Uterus (tissue), 4 donors: ENCODE results near the gene IQGAP1. TPM values are rescaled to one million over a fixed set of nuclear protein-coding genes. Genes with fewer than 3 reads are reported as not detected.

Experiments used
- DNase-seq, 2 donors: peaks; one replicate each; pipeline ENCODE4 v3.0.0-alpha.2; 2019 to 2020
- H3K27ac ChIP-seq, 2 donors: fragments of 200-600 bp; sonication (generic); 1 replicate in 1 of 2; 2 replicates in 1 of 2; pipeline ENCODE4 v1.5.1; 2016 to 2018
- H3K27me3 ChIP-seq, 2 donors: fragments of 200-600 bp; sonication (generic); one replicate each; pipeline ENCODE4 v1.5.1; 2018 to 2019; ENCODE audit warnings: control low read depth in 1 of 2
- H3K36me3 ChIP-seq, 2 donors: fragments of 200-600 bp; sonication (generic); one replicate each; pipeline ENCODE4 v1.5.1; 2019; ENCODE audit warnings: control low read depth in 1 of 2
- H3K4me1 ChIP-seq, 2 donors: fragments of 200-600 bp; sonication (generic); one replicate each; pipeline ENCODE4 v1.5.1; 2018 to 2019; ENCODE audit warnings: control low read depth in 1 of 2
- H3K4me3 ChIP-seq, 2 donors: fragments of 200-600 bp; sonication (generic); 1 replicate in 1 of 2; 2 replicates in 1 of 2; pipeline ENCODE4 v1.5.1; 2018 to 2019; ENCODE audit warnings: mild to moderate bottlenecking in 1 of 2
- H3K9me3 ChIP-seq, 2 donors: fragments of 200-600 bp; sonication (generic); one replicate each; pipeline ENCODE4 v1.5.1; 2019; ENCODE audit warnings: control low read depth in 1 of 2
- CTCF ChIP-seq, 4 experiments: fragments of 200-600 bp in 2 of 4; fragments of 450-650 bp in 2 of 4; sonication (generic) in 2 of 4; IDR thresholded peaks; one replicate each; pipeline ENCODE4 v1.5.1; 2016 to 2019; ENCODE audit warnings: antibody characterized with exemption in 4 of 4, mild to moderate bottlenecking in 2 of 4, moderate library complexity in 1 of 4
- POLR2A ChIP-seq, 2 donors: fragments of 450-650 bp; IDR thresholded peaks; one replicate each; pipeline ENCODE4 v1.6.1; 2016; ENCODE audit warnings: antibody characterized with exemption in 2 of 2, mild to moderate bottlenecking in 1 of 2, moderate library complexity in 1 of 2
- intact Hi-C: fragments of 100-400 bp; cut with DNase I; formaldehyde crosslinking; loops from one replicate; pipeline ENCODE4 v1.15.1; 2023; ENCODE audit warnings: low total_unique reads
- total RNA-seq, 4 donors: library from RNA; depleted of rRNA in 3 of 4; stranded (reverse); fragments of >200 nt in 3 of 4; gene quantifications; one replicate each; pipeline versions ENCODE4 v1.1.0 to v1.2.4, GENCODE V29; 2014 to 2023
- donor health status: DM: yes; HTN: yes; CAD: no.

IQGAP1 gene
- total RNA-seq, 4 donors from 2014 or later = 195 to 777 (median 290) TPM

- no peaks in the 10 kb centered on the region for H3K9me3 ChIP-seq
- peaks cover 0 to 5% of the 10 kb centered on the region in 2 donors for H3K4me1 ChIP-seq
- H3K4me3 ChIP-seq = peak overlapping the region; percentile 45 to 92
- intact Hi-C loops = no loop called here
- H3K27me3 ChIP-seq = no peaks in the 10 kb centered on the region
- peak overlapping the region; percentile 97 to 98 for H3K27ac ChIP-seq
- peak; percentile 41 to 42 for DNase-seq
- no peak for TF ChIP-seq CTCF (IDR thresholded peaks at IDR 0.05)
- TF ChIP-seq POLR2A (IDR thresholded peaks at IDR 0.05) = no peak
- H3K36me3 ChIP-seq = no peaks in the 10 kb centered on the region
Observed at GRCh38 chr15:90530250-90531051, 142.4 kb downstream of the IQGAP1 start.

GRCh38 chr15:90531147-90531546 is 143.1 kb downstream of the IQGAP1 start:
- DNase-seq = no peak
- TF ChIP-seq CTCF (IDR thresholded peaks at IDR 0.05) = no peak
- TF ChIP-seq POLR2A (IDR thresholded peaks at IDR 0.05) = no peak
- H3K4me1 ChIP-seq = peaks cover 0 to 5% of the 10 kb centered on the region in 2 donors

DNA sequence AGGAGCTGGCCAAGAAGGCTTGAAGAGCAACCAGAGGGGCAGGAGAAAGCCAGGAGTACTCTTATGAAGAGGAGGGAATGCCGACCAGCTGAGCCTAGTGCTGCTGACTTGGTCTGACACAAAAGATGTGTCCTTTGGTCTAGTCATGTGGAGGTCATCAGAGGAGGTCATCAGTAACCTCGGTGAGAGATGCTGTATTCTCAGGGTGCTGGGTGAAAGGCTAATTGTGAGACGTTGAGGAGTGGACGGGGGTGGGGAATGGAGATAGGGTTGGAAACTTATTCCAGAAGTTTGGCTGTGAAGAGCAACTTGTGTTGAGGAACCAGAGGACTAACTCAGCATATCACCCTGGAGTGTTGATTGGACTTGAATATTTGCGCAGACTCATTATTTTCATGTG is 147.2 kb downstream of the IQGAP1 start:
- intact Hi-C loops = no loop called here
- no peak for DNase-seq
- Histone ChIP-seq H3K4me3 (no peak overlapping the region), H3K36me3 (no peaks in the 10 kb centered on the region), H3K27me3 (no peaks in the 10 kb centered on the region), H3K9me3 (no peaks in the 10 kb centered on the region), H3K4me1 (peaks cover 0 to 5% of the 10 kb centered on the region in 2 donors), H3K27ac (no peak overlapping the region)
- TF ChIP-seq CTCF (IDR thresholded peaks at IDR 0.05) = no peak
- TF ChIP-seq POLR2A (IDR thresholded peaks at IDR 0.05) = no peak

More at GRCh38 chr15:90531147-90531546, 143.1 kb downstream of the IQGAP1 start:
- Histone ChIP-seq H3K27me3 (no peaks in the 10 kb centered on the region), H3K4me3 (peak overlapping the region; percentile 45 to 92), H3K9me3 (no peaks in the 10 kb centered on the region), H3K27ac (peak overlapping the region; percentile 97 to 98), H3K36me3 (no peaks in the 10 kb centered on the region)
- intact Hi-C loops = no loop called here

DNA sequence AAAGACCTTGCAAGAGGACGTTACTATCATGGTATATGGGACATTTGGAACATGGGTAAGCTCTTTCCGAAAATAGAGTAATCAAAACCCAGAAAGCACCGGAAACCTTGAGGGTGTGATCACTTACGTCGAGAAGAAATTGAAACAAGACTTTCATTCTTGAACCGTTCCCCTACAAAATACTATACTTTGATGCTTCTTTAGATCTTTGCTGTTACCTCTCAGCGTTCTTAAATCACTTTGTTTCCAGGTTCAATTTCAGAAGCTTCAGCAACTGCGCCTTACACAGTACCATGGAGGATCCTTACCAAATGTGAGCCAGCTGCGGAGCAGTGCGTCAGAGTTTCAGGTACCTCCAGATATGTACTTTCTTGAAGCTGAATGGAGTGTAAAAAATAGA is 151.7 kb downstream of the IQGAP1 start:
- Histone ChIP-seq H3K27me3 (no peaks in the 10 kb centered on the region), H3K4me3 (no peak overlapping the region), H3K4me1 (no peaks in the 10 kb centered on the region), H3K9me3 (no peaks in the 10 kb centered on the region), H3K27ac (no peak overlapping the region), H3K36me3 (no peaks in the 10 kb centered on the region)
- intact Hi-C loops = no loop called here
- DNase-seq = no peak
- no peak for TF ChIP-seq CTCF (IDR thresholded peaks at IDR 0.05)
- no peak for TF ChIP-seq POLR2A (IDR thresholded peaks at IDR 0.05)

GRCh38 chr15:90540768-90541167 is 152.7 kb downstream of the IQGAP1 start:
- Histone ChIP-seq H3K4me1 (no peaks in the 10 kb centered on the region), H3K36me3 (no peaks in the 10 kb centered on the region), H3K27ac (no peak overlapping the region), H3K27me3 (no peaks in the 10 kb centered on the region), H3K4me3 (no peak overlapping the region), H3K9me3 (no peaks in the 10 kb centered on the region)
- intact Hi-C loops = no loop called here
- no peak for TF ChIP-seq POLR2A (IDR thresholded peaks at IDR 0.05)
- TF ChIP-seq CTCF (IDR thresholded peaks at IDR 0.05) = no peak
- DNase-seq = no peak
